A673 (cell line): ENCODE measurements around the gene ABRACL.

Experiments
- CTCF ChIP-seq: fragments of 300-800, 200-600 bp; sonication (generic); conservative IDR thresholded peaks from 2 replicates; pipeline ENCODE4 v1.5.1; 2017; ENCODE audit warnings: low read depth, mild to moderate bottlenecking, antibody characterized with exemption, low read length, moderate library complexity, mixed read lengths
- EZH2 ChIP-seq: fragments of 200-600 bp; sonication (generic); IDR thresholded peaks from 2 replicates; pipeline ENCODE4 v1.6.1; 2017; ENCODE audit warnings: borderline replicate concordance, low read depth, mild to moderate bottlenecking, mixed read lengths, antibody characterized with exemption, low read length; ENCODE audit not compliant: poor library complexity, severe bottlenecking

GRCh38 chr6:139055709-139056108, 27.2 kb downstream of the ABRACL start:
- TF ChIP-seq CTCF (no peak), EZH2 (no peak)
